ENCODE results near the gene C16orf96.

Gene C16orf96

DNA sequence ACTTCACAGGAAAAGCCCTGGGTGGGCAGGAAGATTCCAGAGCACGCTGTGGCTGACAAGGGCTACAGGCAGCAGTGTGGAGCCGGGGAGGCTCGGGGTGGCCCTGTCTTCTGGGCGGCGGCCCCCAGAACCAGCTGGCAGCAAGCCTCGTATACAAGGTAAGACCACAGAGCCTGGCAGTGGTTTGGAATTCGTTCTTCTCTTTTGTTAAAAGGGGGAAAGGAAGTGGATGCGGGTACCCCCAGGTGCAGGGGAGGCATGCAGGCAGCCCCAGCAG lies 52.5 kb downstream of the C16orf96 start:
- no peak for DNase-seq (ENCODE audit: low read depth)
- TF ChIP-seq CTCF (IDR thresholded peaks at IDR 0.05; ENCODE audit: control insufficient read depth, insufficient read depth, low read depth, low read length, missing control alignments) = no peak
- no peak overlapping the region for H3K4me3 ChIP-seq (ENCODE audit: control insufficient read depth, low read depth, low read length)

- no peak for DNase-seq (ENCODE audit: low read depth)
- TF ChIP-seq CTCF (IDR thresholded peaks at IDR 0.05; ENCODE audit: control insufficient read depth, insufficient read depth, low read depth, low read length, missing control alignments) = no peak
- H3K4me3 ChIP-seq (ENCODE audit: control insufficient read depth, low read depth, low read length) = no peak overlapping the region
Observed at GRCh38 chr16:4609200-4610010, 53.3 kb downstream of the C16orf96 start.

GRCh38 chr16:4610011-4611005 lies 54.2 kb downstream of the C16orf96 start:
- TF ChIP-seq CTCF (IDR thresholded peaks at IDR 0.05; ENCODE audit: control insufficient read depth, insufficient read depth, low read depth, low read length, missing control alignments) = no peak
- DNase-seq (ENCODE audit: low read depth) = no peak
- no peak overlapping the region for H3K4me3 ChIP-seq (ENCODE audit: control insufficient read depth, low read depth, low read length)

DNA sequence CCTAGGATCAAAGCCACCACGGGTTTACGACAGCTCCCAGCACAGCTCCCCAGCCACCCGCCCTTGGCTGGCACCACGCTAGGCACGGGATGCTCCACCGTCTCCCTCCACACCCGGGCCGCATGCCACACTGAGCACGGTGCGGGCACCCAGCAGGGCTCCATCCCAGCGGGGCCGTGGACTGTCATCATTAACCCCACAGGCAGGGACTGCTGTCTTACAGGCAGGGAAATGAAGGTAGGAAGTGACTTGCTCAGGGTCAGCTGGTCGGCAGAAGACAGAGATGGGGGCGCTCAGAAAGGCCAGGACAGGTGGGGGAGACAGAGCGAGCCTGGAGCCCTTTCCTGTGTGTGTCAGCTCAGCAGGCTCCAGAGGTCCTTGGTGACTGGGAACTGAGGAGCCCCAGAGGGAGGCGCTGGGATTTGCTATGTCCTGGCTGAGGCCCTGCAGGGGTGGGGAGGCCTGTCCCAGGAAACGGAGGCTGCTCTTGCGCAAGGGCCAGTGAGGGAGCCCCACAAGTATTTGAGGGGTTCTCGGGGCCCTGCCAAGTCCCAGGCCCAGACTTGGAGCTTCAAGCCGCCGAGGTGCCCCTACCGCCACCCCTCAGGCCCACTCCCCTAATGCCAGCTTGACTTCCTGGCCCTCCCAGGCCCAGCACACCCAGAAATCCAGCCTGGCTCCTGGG lies 55.3 kb downstream of the C16orf96 start:
- no peak overlapping the region for H3K4me3 ChIP-seq (ENCODE audit: control insufficient read depth, low read depth, low read length)
- no peak for TF ChIP-seq CTCF (IDR thresholded peaks at IDR 0.05; ENCODE audit: control insufficient read depth, insufficient read depth, low read depth, low read length, missing control alignments)
- no peak for DNase-seq (ENCODE audit: low read depth)

DNA sequence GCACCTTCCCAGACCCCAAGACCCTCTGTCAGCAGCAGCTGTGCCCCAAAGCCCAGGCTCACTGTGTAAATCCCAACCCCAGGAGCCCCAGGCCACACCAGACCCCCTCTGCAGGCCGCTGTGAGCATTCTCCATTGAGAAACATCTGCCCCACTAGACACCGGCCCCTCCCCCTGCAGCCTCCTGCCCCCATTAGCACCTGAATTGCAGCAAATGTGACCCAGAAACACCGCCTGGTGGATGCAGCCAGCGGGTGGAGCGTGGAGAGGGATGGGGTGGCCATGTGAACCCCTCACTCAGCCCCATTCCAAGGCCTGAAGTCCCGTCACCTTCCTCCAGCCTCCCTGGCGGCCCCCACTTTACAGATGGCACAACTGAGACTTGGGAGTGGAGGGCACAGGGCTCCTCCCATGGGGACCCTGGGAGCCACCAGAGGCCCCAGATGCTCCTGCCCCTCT lies 56.4 kb downstream of the C16orf96 start:
- no peak for TF ChIP-seq CTCF (IDR thresholded peaks at IDR 0.05; ENCODE audit: control insufficient read depth, insufficient read depth, low read depth, low read length, missing control alignments)
- no peak overlapping the region for H3K4me3 ChIP-seq (ENCODE audit: control insufficient read depth, low read depth, low read length)
- no peak for DNase-seq (ENCODE audit: low read depth)

- DNase-seq (ENCODE audit: low read depth) = no peak
- peak overlapping the region; percentile 77 for H3K4me3 ChIP-seq (ENCODE audit: control insufficient read depth, low read depth, low read length)
- TF ChIP-seq CTCF (IDR thresholded peaks at IDR 0.05; ENCODE audit: control insufficient read depth, insufficient read depth, low read depth, low read length, missing control alignments) = no peak
Observed at GRCh38 chr16:4612977-4613635, 57.0 kb downstream of the C16orf96 start.

Measured in AG09309 (cell line).